Hematopoietic multipotent progenitor cell (in vitro differentiated cells): ENCODE results near the gene DNASE1L3. TPM values are rescaled to one million over a fixed set of nuclear protein-coding genes. Genes with fewer than 3 reads are reported as not detected.

ENCODE experiments used
- DNase-seq, 3 donors: peaks; one replicate each; pipeline ENCODE4 v3.0.0-alpha.2; 2011 to 2015; ENCODE audit warnings: low read depth in 2 of 3, low spot score in 2 of 3
- total RNA-seq: library from RNA; depleted of rRNA; stranded (reverse); fragments of >200 nt; gene quantifications from one replicate; pipeline ENCODE4 v1.2.3, GENCODE V29; 2012

Gene DNASE1L3
- total RNA-seq, 1 donor = 0.54 TPM

DNA sequence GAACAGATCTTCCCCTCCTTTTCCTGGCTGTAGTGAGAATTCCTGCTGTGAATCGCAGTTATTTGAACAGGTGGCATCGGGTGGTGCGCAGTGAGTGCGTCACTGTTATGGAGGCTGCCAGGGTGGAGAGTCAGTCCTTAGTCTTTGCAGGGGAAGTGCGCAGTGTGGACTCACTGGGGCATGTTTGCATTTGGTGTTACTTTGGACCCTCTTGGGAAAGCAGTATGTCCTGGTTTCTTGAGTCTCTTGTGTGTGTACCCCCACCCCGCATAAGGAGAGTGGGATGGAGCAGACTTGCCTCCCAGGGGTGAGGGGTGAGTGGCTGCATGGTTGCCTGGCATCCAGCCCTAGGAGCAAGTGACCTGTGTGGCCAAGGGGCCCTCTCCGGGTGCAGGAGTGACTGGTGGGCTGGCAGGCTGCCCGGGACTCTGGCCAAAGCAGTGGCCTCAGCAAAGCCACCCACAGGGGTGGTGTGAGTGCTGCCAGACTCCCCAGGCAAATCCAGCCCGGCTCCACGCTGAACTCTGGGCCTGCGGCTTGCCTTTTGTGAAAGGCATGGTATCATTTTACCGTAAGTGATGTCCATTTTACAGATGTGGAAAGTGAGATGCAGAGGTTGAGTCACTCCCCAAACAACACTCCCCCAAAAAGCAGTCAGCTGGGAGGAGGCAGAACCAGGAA, 46.4 kb downstream of the DNASE1L3 start:
- DNase-seq = no peak

DNA sequence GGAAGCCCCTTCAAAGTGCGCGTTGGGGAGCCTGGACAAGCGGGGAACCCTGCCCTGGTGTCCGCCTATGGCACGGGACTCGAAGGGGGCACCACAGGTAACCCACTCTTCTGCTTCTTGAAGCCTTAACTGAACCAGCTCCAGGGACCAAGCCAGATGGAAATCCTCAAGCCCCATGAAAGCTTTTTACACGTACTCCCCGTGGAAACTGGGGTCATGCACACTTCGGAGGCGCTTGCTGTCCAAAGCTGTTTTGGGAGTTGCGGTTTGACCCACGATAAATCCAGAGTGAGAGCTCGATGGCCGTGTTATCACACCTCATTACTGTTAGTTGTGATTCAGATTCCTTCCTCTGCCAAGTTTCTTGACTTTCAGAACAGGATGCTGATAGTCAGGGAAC, 47.5 kb downstream of the DNASE1L3 start:
- DNase-seq = no peak

DNA sequence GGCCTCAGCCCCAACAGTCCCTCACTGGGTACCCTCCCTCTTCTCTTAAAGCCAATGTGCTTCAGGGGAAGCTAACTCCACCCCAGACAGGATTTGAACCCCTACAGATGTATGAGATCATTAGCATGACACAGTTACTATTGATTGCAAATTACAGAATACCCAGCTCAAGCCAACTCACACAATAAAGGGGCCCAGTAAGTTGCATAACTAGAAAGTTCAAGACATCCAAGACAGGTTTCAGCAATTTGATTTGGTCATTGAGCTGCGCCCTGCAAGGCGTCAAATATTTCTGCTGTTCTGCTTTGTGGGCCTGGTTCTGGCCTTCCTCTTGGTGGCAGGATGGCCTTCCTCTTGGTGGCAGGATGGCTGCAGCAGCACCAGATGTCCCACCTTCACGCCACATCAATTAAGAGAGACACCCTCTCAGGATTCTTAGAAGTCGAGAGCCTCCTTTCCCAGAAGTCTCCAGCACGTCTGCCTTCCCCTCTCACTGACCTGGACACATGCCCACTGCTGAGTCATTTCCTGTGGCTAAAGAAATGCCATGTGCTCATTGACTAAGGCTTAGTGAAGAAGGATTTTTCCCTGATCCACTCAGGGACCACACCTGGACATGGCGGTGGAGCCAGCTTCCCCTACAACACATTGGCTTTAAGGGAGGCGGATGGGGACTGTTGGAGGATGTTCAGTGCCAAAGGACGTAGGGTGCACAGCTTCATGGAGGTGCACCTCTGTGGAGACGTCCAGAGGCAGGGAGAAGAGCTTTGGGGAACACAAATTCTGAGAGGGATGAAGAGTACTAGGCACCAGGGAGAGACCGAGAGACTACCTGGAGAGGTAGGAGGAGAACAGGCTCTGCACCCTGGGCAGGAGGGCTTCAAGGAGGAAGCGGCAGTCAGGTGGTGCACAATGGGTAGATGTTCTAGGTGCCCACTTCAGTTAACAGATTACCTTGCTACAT, 49.1 kb downstream of the DNASE1L3 start:
- no peak for DNase-seq

DNA sequence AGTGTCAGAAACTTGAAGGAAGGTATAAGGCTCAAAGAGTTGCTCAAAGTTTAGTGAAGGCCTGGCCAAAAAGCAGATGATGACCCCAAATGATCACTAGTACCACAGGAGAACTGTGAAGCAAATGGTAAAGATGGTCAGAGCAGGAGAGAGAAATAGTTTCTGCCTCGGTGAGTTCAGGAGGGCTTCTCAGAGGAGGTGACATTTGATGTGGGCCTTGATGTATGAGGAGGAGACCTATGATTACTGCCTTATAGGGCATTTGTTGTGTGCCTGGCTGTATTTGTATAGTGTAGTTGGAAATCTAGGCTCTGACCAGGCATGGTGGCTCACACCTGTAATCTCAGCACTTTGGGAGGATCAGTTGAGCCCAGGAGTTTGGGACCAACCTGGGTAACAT, 50.4 kb downstream of the DNASE1L3 start:
- DNase-seq = no peak

DNA sequence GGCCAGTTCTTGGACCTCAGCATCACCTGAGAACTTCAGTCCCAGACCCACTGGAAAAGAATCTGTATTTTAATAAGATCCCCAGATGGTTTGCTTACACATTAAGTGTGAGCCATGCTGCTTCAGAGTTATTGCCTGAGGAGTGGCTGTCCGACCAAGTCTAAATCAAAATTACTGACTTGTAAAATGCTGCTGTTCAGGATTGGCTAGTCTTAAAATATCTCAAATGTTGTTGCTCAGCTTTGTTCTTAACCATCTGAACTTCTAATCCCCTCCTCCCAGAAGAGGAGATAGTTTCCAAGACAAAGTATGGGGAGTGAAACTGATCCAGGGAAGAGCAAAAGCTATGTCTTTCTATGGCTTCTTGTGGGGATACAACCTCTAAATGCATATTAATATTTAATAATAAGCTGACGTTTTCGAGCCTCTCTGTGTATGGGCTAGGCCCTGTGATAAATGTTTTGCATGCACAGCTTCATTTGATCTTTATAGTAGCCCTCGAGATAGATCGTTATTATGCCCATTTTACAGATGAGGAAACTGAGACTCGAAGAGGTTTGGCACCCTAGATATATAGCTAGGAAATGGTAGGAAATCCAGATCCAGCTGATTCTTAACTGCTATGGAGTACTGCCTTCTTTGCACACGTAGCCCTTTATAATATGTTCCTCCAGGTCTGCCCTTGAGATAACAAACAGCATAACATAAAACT, 52.2 kb downstream of the DNASE1L3 start:
- no peak for DNase-seq

DNA sequence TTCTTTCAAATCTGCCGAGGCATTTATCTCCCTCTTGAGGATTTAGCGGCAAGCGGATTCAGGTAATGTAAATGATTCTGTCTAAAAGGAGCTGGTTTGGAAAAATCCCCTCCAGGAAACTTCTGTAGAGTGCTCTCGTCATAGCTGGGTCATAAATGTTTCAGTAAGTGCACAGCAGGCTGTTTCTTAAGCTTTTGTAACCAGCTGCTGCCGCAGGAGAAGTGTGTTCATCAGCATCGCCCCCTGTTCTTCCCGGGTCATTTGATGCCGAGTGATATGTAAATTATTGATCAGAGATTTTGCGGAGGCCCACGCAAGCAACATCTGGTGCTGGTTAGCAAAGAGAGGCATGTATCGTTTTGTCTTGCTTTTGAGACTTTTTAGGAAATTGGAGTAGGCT, 53.1 kb downstream of the DNASE1L3 start:
- DNase-seq = no peak

DNA sequence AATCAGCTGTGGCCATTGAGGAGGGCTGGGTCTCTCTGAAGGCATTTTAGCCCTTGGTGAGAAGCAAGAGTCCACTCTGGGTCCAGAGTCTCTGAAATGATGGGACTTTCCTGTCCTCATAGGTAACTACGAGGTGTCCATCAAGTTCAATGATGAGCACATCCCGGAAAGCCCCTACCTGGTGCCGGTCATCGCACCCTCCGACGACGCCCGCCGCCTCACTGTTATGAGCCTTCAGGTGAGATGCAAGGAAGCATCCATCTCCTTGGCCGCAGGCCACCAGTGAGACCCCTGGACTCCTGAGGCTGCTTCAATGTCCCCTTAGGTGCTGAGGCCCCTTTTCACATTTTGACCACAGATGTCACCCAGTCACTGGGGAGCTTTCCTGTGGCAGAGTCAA, 54.9 kb downstream of the DNASE1L3 start:
- DNase-seq = no peak

DNA sequence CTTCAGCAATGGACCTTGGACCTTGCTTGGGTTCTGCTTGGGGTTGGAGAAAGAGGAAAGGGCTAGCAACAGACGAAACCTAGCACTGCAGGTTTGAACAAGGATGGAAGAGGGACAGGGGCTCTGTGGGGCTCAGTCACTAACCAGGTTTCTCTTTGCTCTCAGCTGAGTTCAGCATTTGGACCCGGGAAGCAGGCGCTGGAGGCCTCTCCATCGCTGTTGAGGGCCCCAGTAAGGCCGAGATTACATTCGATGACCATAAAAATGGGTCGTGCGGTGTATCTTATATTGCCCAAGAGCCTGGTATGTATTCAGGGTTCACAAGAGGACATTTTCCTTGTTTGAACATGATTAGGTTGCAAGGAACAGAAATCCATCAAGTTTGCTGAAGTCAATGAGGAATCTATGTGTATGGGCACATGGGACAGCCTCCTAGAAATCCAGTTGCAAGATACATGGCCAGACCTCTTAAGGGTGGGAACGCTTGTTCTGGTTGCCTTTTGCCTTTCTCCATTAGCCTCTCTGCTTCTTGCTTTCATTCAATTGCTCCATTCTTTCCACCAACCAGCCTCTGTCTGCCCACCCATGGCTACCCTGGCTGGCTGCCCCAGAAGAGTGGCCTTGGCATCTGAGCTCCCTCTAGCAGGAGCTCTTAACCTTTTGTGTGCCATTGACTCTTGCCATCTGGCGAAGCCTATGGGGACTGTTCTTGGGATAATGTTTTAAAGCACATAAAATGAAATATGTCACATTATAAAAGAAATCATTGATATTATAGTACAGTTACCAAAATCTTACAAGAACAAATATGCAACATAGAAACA, 55.9 kb downstream of the DNASE1L3 start:
- DNase-seq = no peak

DNA sequence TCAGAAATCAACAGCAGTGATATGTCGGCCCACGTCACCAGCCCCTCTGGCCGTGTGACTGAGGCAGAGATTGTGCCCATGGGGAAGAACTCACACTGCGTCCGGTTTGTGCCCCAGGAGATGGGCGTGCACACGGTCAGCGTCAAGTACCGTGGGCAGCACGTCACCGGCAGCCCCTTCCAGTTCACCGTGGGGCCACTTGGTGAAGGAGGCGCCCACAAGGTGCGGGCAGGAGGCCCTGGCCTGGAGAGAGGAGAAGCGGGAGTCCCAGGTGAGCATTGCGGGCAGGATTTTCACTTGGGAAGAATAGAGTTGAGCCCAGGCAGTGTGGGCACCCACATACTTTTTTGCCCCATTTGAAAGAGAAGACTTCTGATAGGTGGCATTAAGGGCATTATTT, 57.4 kb downstream of the DNASE1L3 start:
- DNase-seq = no peak

DNA sequence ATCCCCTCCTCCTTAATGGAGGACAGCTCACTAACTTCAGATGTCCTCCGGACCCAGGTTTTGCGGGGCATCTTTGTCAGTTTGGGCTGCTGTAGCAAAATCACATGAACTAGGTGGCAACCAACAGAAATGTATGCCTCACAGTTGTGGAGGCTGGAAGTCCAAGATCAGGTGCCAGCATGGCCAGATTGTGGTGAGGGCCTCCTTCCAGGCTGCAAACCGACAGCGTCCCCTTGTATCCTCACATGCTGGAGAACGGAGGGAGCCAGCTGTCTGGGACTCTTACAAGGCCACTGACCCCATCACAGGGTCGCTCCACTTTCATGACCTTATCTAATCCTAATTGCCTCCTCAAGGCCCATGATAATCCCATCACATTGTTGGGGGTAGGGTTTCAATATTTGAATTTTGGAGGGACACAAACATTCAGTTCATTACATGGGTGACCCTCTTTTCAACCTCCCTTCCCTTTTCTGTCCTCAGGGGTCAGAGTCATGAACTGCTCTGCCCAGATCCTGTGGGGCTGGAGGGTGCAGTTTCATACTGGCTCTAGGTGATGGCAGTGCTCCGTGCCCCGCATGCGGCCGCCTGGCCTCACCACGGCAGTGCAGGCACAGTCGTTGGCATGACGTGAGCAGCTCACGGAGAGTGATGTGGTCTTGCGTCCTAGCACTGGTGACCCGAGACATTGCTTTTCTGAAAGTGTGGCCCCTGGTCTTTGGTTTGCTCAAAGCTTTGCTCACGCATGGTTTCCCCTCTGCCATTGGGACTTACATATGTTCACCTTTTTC, 58.4 kb downstream of the DNASE1L3 start:
- no peak for DNase-seq

DNA sequence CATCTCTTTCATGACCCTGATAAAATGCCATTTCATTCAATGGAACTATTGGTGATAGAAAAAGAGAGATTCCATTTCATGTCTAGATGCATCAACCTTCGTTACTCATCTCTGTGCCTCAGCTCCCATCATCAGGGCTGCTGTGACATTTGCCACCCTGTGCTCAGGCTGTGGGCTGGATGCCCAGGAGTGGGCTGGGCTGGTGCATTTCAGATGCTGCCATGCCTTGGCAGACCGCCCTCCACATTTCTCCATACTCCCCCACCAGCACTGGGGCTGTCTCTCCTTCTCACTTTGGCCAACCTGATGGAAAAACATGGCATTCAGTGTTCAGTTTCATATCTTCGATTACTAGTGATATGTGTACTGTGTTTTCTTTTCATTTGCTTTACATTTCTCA, 59.1 kb downstream of the DNASE1L3 start:
- no peak for DNase-seq

DNA sequence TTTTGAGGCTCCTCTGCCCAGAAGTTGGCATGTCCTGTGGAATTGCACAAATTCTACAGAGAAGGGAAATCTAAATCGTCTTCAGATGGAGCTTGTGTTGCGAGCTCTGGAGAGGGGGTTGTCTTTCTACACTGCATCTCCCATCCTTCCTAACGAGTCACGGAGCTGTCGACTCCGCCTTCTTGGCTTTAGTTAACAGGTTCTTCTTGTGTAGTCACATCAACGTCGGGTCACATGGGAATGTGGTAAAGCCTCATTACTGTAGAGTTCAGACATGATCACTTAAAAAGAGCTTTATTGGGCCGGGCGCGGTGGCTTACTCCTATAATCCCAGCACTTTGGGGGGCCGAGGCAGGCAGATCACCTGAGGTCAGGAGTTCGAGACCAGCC, 60.0 kb downstream of the DNASE1L3 start:
- DNase-seq = no peak

DNA sequence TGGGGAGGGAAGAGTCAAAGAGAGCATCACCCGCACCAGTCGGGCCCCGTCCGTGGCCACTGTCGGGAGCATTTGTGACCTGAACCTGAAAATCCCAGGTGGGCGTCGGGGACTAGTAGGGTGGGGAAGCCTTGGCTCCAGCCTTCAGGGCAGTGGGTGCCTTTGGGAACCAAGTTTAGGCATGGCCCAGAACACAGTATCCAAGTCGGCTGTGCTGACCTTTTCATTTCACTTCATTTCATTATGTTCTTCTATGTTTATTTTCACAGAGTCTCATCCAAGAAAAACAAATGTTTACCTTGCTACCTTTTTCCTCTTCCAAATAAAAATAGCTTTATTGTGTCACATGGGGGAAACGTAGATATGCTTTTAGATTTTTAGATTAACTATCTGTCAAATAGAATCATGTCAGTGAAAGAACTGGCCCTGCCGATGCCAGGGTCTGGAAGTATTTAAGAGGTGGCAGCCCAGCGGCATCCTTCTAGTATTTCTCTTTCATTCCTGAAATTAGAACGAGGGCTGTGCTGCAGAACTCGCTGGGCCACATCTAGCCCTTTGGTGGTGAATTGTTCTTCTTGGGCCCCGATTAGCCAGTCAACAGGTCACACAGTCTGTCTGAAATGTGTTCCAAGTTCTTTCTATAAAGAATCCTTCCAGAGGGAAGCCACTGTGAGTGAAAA, 60.5 kb downstream of the DNASE1L3 start:
- DNase-seq = no peak

DNA sequence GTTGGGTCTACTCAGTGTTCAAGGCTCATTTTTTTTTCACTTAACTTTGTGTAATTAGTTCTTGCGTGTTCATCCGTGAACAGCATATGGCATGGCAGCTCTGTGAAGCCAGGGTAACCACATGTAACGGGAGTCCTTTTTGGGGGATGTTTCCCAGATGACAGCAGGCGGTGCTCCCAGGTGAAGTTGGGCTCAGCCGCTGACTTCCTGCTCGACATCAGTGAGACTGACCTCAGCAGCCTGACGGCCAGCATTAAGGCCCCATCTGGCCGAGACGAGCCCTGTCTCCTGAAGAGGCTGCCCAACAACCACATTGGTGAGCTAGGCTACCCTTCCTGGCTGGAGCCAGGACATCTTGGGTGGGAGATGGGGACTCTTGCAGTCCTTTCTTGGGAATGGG, 62.7 kb downstream of the DNASE1L3 start:
- no peak for DNase-seq

DNA sequence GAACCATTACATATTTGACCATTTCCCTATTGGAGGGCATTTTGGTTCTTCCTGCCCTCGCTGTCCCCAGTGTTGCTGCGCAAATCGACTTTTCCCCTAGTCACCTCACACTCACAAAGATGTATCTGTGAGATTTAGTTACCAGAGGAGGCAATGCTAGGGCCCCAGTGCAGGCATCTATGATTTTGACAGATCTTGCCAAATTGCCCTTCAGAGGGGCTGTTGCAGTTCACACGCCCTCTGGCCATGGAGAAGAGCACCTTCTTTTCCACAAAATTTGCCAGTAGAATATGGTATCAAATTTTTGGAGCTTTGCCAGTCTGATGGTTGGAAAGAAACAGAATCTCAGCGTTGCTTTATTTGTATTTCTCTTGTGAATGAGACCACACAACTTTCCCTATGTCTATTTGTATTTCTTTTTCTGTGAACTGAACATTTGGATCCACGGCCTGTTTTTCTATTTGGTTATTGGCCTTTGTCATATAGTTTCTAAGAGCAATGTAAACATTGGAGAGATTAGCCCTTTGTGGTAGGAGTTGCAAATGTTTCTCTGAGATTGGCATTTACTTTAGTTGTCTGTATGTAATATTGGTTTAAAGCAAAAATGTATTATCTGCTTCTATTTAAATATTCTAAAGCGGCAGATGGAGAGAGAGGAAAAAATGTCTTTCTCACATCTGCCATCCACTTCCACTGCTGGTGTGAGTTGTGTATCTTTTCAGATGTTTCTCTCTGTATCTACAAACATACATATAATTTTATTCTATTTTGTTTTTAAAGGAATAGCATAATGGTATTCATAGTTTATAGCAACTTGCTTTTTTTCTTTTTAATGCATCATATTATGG, 66.1 kb downstream of the DNASE1L3 start:
- no peak for DNase-seq

DNA sequence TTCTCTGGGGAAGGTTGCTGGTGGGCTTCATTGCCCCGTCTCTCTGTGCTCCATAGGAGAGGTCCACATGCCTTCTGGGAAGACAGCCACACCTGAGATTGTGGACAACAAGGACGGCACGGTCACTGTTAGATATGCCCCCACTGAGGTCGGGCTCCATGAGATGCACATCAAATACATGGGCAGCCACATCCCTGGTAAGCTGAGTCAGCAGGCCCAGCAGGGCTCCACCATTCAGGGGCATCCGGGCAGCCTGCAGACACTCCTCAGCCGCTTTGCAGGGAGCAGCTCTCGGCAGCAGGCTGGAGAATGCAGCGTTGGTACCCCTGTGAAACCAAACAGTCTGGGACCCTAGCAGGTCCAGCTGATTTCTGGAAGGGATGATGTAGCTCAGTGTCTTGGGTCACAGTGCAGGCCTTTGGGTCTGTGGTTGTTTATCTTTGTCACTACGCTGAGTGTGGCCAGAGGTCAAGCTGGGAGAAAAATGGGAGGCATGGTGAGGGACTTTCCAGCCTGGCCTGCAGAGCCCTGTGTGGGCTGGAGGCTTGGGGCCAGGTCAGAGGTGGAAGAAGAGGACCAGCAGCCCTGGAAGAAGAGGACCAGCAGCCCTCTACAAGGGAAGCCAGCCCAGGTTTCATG, 67.2 kb downstream of the DNASE1L3 start:
- DNase-seq = no peak
